H9 (cell line): ENCODE data around the gene SRPK3. TPM values are rescaled to one million over a fixed set of nuclear protein-coding genes. Genes with fewer than 3 reads are reported as not detected.

Source experiments
- DNase-seq: peaks from one replicate; pipeline ENCODE4 v3.0.0-alpha.2; 2017
- H2AFZ ChIP-seq: one replicate; pipeline ENCODE4 v1.6.1; 2013; ENCODE audit warnings: mild to moderate bottlenecking, low read length, control low read depth, moderate library complexity
- H2AK5ac ChIP-seq: 2 replicates; pipeline ENCODE4 v1.6.1; 2013; ENCODE audit warnings: low read length, control low read depth, mixed read lengths; ENCODE audit not compliant: insufficient read length
- H2BK120ac ChIP-seq: one replicate; pipeline ENCODE4 v1.6.1; 2013; ENCODE audit warnings: low read depth, mild to moderate bottlenecking, low read length, control low read depth, inconsistent platforms; ENCODE audit not compliant: poor library complexity, severe bottlenecking
- H2BK12ac ChIP-seq: 2 replicates; pipeline ENCODE4 v1.6.1; 2013; ENCODE audit warnings: low read length, control low read depth, mixed read lengths, low read depth; ENCODE audit not compliant: insufficient read length
- H2BK15ac ChIP-seq: 2 replicates; pipeline ENCODE4 v1.6.1; 2013; ENCODE audit warnings: low read depth, low read length, control low read depth
- H2BK20ac ChIP-seq: one replicate; pipeline ENCODE4 v1.6.1; 2013; ENCODE audit warnings: low read depth, mild to moderate bottlenecking, low read length, control low read depth, inconsistent platforms; ENCODE audit not compliant: poor library complexity, severe bottlenecking
- H2BK5ac ChIP-seq: 2 replicates; pipeline ENCODE4 v1.6.1; 2013; ENCODE audit warnings: low read length, control low read depth, mixed read lengths; ENCODE audit not compliant: insufficient read length
- H3K14ac ChIP-seq: 2 replicates; pipeline ENCODE4 v1.6.1; 2013; ENCODE audit warnings: low read length, control low read depth; ENCODE audit not compliant: insufficient read depth
- H3K18ac ChIP-seq: 2 replicates; pipeline ENCODE4 v1.6.1; 2013; ENCODE audit warnings: low read depth, mild to moderate bottlenecking, mixed read lengths, low read length, control low read depth; ENCODE audit not compliant: insufficient read length
- H3K23ac ChIP-seq: 2 replicates; pipeline ENCODE4 v1.6.1; 2013; ENCODE audit warnings: low read length, control low read depth, mixed read lengths, low read depth; ENCODE audit not compliant: insufficient read length
- H3K23me2 ChIP-seq: 2 replicates; pipeline ENCODE4 v1.6.1; 2013; ENCODE audit warnings: low read depth, mild to moderate bottlenecking, mixed read lengths, low read length, control low read depth; ENCODE audit not compliant: insufficient read length, poor library complexity, severe bottlenecking
- H3K27ac ChIP-seq: 2 replicates; pipeline ENCODE4 v1.5.1; 2013; ENCODE audit warnings: low read length, control low read depth, mixed read lengths, low read depth; ENCODE audit not compliant: insufficient read length
- H3K27me3 ChIP-seq: 2 replicates; pipeline ENCODE4 v1.6.1; 2013; ENCODE audit warnings: low read length, control low read depth, inconsistent platforms; ENCODE audit not compliant: insufficient read depth
- H3K4ac ChIP-seq: 2 replicates; pipeline ENCODE4 v1.6.1; 2013; ENCODE audit warnings: low read depth, mild to moderate bottlenecking, control low read depth, inconsistent platforms, low read length, moderate library complexity
- H3K4me1 ChIP-seq: 2 replicates; pipeline ENCODE4 v1.6.1; 2013; ENCODE audit warnings: low read length, control low read depth, inconsistent platforms; ENCODE audit not compliant: insufficient read depth
- H3K4me2 ChIP-seq: 2 replicates; pipeline ENCODE4 v1.6.1; 2013; ENCODE audit warnings: low read length, control low read depth, mixed read lengths; ENCODE audit not compliant: insufficient read length, insufficient read depth
- H3K56ac ChIP-seq: 2 replicates; pipeline ENCODE4 v1.6.1; 2013; ENCODE audit warnings: low read depth, mild to moderate bottlenecking, mixed read lengths, low read length, control low read depth; ENCODE audit not compliant: insufficient read length
- H3K79me1 ChIP-seq: 2 replicates; pipeline ENCODE4 v1.6.1; 2013; ENCODE audit warnings: low read depth, mild to moderate bottlenecking, moderate library complexity, low read length, control low read depth, inconsistent platforms; ENCODE audit not compliant: insufficient read depth, poor library complexity, severe bottlenecking
- H3K79me2 ChIP-seq: 2 replicates; pipeline ENCODE4 v1.6.1; 2013; ENCODE audit warnings: low read length, control low read depth, inconsistent platforms; ENCODE audit not compliant: insufficient read depth
- H3K9ac ChIP-seq: 2 replicates; pipeline ENCODE4 v1.6.1; 2013; ENCODE audit warnings: low read length, control low read depth, mixed read lengths; ENCODE audit not compliant: insufficient read length; ENCODE audit errors: extremely low read depth
- H3K9me3 ChIP-seq: one replicate; pipeline ENCODE4 v1.6.1; 2013; ENCODE audit warnings: low read depth, low read length, inconsistent platforms; ENCODE audit not compliant: control insufficient read depth
- H3T11ph ChIP-seq: one replicate; pipeline ENCODE4 v1.6.1; 2013; ENCODE audit warnings: mild to moderate bottlenecking, low read length, control low read depth, inconsistent platforms
- H4K20me1 ChIP-seq: one replicate; pipeline ENCODE4 v1.6.1; 2013; ENCODE audit not compliant: control insufficient read depth, insufficient read length, insufficient read depth
- H4K5ac ChIP-seq: 2 replicates; pipeline ENCODE4 v1.6.1; 2013; ENCODE audit warnings: low read depth, mild to moderate bottlenecking, mixed read lengths, low read length, control low read depth; ENCODE audit not compliant: insufficient read length
- H4K8ac ChIP-seq: replicated peaks from 2 replicates; pipeline ENCODE4 v1.6.1; 2013; ENCODE audit warnings: low read length, control low read depth, mixed read lengths, low read depth; ENCODE audit not compliant: insufficient read length
- H4K91ac ChIP-seq: 2 replicates; pipeline ENCODE4 v1.6.1; 2013; ENCODE audit warnings: low read depth, mild to moderate bottlenecking, moderate library complexity, mixed read lengths, low read length, control low read depth; ENCODE audit not compliant: insufficient read length
- H3K27ac Mint-ChIP-seq, 3 experiments: 2 replicates in 2 of 3; 3 replicates in 1 of 3; pipeline ENCODE4 v1.8.0; 2020 to 2021; ENCODE audit warnings: mixed read lengths in 3 of 3, mild to moderate bottlenecking in 1 of 3, moderate library complexity in 1 of 3
- H3K27me3 Mint-ChIP-seq: 2 replicates; pipeline ENCODE4 v1.8.0; 2021; ENCODE audit warnings: low read depth, mild to moderate bottlenecking, moderate library complexity, mixed read lengths
- H3K36me3 Mint-ChIP-seq, 3 experiments: 2 replicates in 2 of 3; 3 replicates in 1 of 3; pipeline ENCODE4 v1.8.0; 2020 to 2021; ENCODE audit warnings: low read depth in 3 of 3, mixed read lengths in 3 of 3; ENCODE audit not compliant: insufficient read depth in 1 of 3
- H3K4me1 Mint-ChIP-seq, 2 experiments: 2 replicates each; pipeline ENCODE4 v1.8.0; 2020; ENCODE audit warnings: mixed read lengths in 2 of 2
- H3K4me3 Mint-ChIP-seq, 2 experiments: 2 replicates in 1 of 2; 3 replicates in 1 of 2; pipeline ENCODE4 v1.8.0; 2020 to 2021; ENCODE audit warnings: mild to moderate bottlenecking in 2 of 2, mixed read lengths in 2 of 2, moderate library complexity in 1 of 2
- H3K9me3 Mint-ChIP-seq, 2 experiments: 2 replicates in 1 of 2; 3 replicates in 1 of 2; pipeline ENCODE4 v1.8.0; 2020; ENCODE audit warnings: mild to moderate bottlenecking in 2 of 2, mixed read lengths in 2 of 2, moderate library complexity in 1 of 2
- WGBS: extraction: QIAGEN DNeasy Blood & Tissue Kit; methylation state at CpG from one replicate; pipeline ENCODE4 v1.1.7; 2013; ENCODE audit warnings: missing lambda C conversion rate, low lambda C conversion rate, mixed read lengths; ENCODE audit not compliant: insufficient read length; ENCODE audit errors: extremely low coverage; 5-methylcytosine and 5-hydroxymethylcytosine counted together
- total RNA-seq: library from RNA; stranded (reverse); gene quantifications from 2 replicates; pipeline ENCODE4 v1.2.1, GENCODE V29; 2021
- TF ChIP-seq, protein P1 (sequence below): fragments of 200-600 bp; sonication (generic); conservative IDR thresholded peaks from 3 replicates; pipeline ENCODE4 v1.8.0; 2021; ENCODE audit warnings: antibody characterized with exemption, mild to moderate bottlenecking

The SRPK3 gene
- total RNA-seq, 1 experiment from 2014 or later = not detected

DNA sequence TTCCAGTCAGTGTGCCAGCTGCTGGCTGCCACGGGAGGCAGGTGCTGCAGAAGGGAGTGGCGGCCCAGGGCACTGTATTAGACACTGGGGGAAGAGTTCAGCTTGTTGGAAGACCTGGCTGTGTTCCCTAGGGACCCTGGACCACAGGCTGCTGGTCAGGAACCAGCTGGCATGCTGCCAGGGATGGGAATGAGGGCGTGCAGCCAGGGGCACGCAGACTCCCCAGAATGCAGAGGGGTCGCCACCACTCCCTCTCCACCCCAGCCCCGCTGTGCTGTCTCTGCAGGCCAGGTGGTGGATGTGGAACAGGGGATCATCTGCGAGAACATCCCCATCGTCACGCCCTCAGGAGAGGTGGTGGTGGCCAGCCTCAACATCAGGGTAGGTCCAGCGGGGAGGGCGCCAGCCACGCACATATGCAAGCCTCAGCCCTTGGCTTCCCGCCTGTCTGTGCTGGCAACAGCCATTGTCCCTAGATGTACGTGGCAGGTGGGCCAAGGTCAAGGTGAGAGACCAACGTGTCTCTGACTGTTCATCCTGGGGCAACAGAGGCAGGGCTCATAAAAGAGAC is 43.9 kb upstream of the SRPK3 start:
- H2BK20ac ChIP-seq = no peak overlapping the region
- no peak overlapping the region for H2BK5ac ChIP-seq
- no peak overlapping the region for H2BK15ac ChIP-seq
- no peak overlapping the region for H4K91ac ChIP-seq
- H3K23ac ChIP-seq = no peak overlapping the region
- no peak overlapping the region for H2BK120ac ChIP-seq
- peaks cover 24% of the 10 kb centered on the region for H3K9me3 ChIP-seq
- Mint-ChIP-seq H3K27ac (no peak overlapping the region), H3K36me3 (peaks cover 7 to 32% (median 18%) of the 10 kb centered on the region in 3 experiments), H3K4me3 (no peak overlapping the region), H3K9me3 (peaks cover 74 to 83% of the 10 kb centered on the region in 2 experiments), H3K27me3 (no peaks in the 10 kb centered on the region), H3K4me1 (peaks cover 7 to 8% of the 10 kb centered on the region in 2 experiments)
- H3K9ac ChIP-seq = no peak overlapping the region
- no peaks in the 10 kb centered on the region for H3K79me2 ChIP-seq
- TF ChIP-seq, protein P1, sequence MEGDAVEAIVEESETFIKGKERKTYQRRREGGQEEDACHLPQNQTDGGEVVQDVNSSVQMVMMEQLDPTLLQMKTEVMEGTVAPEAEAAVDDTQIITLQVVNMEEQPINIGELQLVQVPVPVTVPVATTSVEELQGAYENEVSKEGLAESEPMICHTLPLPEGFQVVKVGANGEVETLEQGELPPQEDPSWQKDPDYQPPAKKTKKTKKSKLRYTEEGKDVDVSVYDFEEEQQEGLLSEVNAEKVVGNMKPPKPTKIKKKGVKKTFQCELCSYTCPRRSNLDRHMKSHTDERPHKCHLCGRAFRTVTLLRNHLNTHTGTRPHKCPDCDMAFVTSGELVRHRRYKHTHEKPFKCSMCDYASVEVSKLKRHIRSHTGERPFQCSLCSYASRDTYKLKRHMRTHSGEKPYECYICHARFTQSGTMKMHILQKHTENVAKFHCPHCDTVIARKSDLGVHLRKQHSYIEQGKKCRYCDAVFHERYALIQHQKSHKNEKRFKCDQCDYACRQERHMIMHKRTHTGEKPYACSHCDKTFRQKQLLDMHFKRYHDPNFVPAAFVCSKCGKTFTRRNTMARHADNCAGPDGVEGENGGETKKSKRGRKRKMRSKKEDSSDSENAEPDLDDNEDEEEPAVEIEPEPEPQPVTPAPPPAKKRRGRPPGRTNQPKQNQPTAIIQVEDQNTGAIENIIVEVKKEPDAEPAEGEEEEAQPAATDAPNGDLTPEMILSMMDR = no peak
- no peak overlapping the region for H4K5ac ChIP-seq
- H3K18ac ChIP-seq = no peak overlapping the region
- no peaks in the 10 kb centered on the region for H3K23me2 ChIP-seq
- no CpG with 5 or more reads among the region's 15 CpGs for WGBS
- H2AFZ ChIP-seq = no peak overlapping the region
- no peaks in the 10 kb centered on the region for H3K27me3 ChIP-seq
- no peak overlapping the region for H3K4me2 ChIP-seq
- H3K56ac ChIP-seq = no peak overlapping the region
- no peaks in the 10 kb centered on the region for H3K4me1 ChIP-seq
- DNase-seq = no peak
- H4K20me1 ChIP-seq = no peaks in the 10 kb centered on the region
- H3K14ac ChIP-seq = no peak overlapping the region
- H3T11ph ChIP-seq = no peak overlapping the region
- no peak overlapping the region for H4K8ac ChIP-seq
- no peak overlapping the region for H2AK5ac ChIP-seq
- no peak overlapping the region for H3K4ac ChIP-seq
- H2BK12ac ChIP-seq = no peak overlapping the region
- no peaks in the 10 kb centered on the region for H3K79me1 ChIP-seq
- no peak overlapping the region for H3K27ac ChIP-seq
